Activated naive CD4-positive, alpha-beta T cell treated with anti-CD3 and anti-CD28 coated beads, Interleukin-2, amount 50 U/mL, for 16 hours (primary cell): ENCODE results near the gene SHLD2.
"Not testable (repeated sequence)": the region's sequence is repeated elsewhere in the genome, so short reads cannot be mapped to it uniquely, and the experiment has no call there.

Experiments
- DNase-seq: peaks from one replicate; pipeline ENCODE4 v3.0.0-alpha.2; 2020

Gene SHLD2

DNA sequence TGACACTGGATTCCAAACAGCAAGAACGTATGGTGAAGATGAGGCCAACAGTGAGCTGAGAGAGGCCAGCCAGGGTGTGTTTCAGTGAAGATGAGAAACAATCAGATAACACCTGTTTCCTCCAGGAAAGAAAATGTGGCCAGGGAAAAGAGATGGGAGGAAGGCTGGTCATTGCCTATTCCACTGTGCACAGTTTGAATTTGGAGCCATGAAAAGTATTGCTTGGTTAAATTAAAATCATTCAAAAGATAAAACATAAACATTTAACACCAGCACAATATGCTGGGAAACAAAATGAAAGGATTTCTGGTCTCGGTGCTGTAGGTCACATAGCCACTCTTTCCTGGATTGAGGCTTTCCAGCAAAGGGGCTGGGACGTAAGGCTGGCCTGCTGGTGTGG lies 130.1 kb downstream of the SHLD2 start, which contains the start of gene NUTM2A:
TSS of gene NUTM2A (plus strand) at position 301 of the 400 bp plus-strand sequence. CDS start 383 bp downstream, outside the sequence.
- not testable (repeated sequence) for DNase-seq

DNA sequence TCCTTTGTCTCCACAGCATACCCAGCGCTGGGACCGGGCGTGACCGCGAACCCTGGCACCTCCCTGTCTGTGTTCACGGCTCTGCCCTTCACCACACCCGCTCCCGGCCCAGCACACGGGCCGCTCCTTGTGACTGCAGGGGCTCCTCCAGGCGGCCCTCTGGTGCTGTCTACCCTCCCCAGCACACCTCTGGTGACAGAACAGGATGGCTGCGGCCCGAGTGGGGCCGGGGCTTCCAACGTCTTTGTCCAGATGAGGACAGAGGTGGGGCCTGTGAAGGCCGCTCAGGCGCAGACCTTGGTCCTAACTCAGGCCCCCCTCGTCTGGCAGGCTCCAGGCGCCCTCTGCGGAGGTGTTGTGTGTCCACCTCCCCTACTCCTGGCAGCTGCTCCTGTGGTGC lies 133.2 kb downstream of the SHLD2 start:
- DNase-seq, result not testable (repeated sequence)

DNA sequence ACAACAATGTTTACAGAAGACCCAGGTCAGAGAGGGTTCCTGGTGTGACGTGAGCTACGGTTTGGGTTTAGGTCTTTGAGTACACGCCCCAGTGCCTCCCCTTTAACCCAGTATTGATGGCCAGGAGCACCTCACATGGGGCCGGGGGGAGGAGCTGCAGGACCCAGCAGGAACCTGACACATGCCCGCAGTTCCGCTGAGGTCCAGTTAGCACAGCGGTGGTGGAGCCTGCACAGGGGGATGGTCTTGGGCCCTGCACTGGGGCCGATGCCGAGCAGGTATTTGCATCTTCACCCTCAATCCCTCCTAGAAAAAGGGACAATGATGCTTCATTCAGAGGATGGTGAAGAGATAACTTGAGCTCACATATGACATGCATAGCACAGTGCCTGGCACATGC lies 134.2 kb downstream of the SHLD2 start:
- DNase-seq, result not testable (repeated sequence)

DNA sequence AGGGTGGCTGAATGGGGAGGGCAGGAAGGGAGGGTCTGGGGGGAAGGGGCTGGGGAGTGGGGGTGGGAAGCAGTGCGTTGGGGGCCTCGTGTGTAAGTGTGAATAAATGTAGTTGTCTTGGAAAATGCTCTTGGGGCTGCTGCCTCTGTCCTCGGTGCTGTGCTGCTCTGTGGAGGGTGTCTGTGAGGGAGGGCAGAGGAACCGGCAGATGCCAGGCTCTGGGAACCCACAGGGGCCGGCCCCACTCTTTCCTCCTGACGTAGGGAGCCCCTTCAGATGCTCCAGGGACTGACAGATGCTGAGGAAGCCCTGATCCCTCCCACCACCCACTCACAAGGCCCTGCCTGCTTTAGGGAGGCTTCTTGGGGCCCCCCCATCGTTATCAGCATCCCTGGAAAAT lies 139.8 kb downstream of the SHLD2 start:
- DNase-seq, result not testable (repeated sequence)

DNA sequence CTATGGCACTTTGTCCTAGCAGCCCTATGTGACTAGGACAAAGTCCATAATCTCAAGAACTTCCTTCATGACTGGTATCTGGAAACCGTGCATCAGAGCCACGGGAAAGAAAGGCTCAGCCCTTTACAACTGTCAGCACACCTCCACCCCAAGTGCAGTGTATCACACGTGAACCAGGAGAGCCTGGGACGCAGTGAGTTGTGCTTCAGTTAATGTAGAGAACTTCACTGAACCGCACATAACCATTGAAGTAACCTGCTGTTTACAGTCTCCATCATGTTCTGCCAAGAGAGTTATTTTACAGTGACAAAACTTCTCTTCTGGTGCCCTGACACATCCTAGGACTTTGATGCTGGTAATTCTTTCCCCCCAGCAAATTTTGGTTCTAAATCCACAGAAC lies 142.2 kb downstream of the SHLD2 start:
- not testable (repeated sequence) for DNase-seq

DNA sequence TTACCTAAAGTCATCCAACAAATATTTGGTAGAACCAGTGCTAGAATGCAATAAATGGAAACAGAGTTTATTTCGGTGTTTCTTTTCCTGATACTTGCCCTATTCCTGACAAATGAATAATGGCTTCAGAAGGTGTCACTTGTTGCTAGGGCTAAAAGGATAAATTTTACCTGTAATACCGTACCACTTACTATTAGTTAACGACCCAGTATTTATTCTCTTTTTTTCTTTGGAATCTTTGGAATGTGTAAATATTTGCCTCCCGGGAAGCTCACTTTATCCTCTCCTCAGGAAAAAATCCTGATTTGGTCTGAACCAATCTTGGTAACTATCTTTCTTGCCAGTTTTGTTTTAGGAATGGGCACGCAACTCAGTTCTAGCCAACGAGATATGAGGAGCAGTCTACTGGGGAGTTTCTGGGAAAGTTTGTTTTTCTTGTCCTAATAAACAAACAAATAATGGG lies 144.4 kb downstream of the SHLD2 start:
- not testable (repeated sequence) for DNase-seq
